ENCODE data around the gene FEZ2.
A peak's percentile ranks its signal among the peaks of the same experiment; 100 is the strongest.

The FEZ2 gene

DNA sequence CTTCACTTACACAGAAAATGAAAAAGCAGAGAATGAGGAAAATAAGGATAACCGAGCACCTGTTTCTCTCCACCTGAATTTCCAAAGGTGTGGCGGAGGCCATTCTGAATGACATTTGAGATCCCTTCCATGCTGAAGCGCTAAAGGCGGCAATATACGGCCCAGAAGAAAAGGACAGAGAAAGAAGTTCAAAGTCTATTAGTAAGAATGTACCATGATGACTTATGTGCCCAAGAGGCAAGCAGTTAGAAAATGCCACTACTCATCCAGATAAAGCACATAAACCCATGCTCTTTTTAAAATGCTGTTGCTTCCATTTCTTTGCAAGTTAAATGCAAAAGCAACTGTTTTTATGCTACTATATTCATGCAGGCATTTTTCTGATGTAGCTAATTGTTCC, 37.2 kb downstream of the FEZ2 start:
- no peak for DNase-seq

DNA sequence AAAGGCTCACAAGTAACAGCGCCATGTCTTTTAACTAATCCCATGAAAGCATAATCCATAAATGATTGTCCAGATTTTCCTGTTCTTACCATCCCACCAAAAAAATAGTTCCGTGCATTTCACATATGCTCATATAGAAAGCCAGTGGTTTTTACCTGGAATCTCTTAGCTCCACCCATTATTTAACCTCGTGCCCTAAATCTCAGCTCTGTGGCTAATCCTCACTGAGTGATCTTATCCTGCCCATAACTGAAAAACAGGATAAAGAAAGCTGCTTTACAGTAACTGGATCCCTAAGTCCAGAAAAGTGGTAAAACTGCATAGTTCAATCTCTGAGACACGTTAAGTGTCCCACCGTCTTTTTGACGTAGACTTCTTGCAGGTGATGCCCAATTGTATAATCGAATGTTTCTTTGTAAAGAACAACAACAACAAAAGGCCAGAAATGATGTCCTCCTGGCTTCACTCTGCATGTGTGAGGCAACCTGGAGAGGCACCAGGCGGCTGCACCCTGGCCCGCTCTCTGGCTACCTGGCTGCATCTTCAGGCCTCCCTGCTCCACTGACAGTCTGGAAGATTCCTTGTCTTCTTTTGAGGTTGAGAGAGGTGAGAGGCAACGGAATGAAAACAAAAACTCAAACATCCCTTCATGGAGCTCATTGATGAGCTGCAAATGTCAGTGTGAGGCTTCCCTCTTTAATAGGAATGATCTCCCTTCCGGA, 38.6 kb downstream of the FEZ2 start:
- DNase-seq = no peak

DNA sequence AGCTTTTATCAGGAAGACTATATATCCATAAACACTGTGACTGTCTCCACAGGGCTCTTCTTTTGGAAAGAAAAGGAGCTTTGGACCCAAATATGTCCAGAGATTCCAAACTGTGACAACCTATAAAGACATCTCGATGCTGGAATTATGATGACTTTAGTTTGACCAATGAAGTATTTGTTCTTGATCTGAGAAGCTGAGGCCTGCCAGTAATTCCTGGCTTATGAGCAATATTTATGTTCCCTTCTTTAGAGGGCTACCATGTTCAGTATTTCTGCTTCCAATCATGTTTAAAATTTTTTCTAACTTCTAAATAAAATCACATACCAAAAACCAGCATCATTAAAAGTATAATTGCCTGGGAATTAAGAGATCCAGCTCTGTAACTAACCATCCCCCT, 41.1 kb downstream of the FEZ2 start:
- no peak for DNase-seq

DNA sequence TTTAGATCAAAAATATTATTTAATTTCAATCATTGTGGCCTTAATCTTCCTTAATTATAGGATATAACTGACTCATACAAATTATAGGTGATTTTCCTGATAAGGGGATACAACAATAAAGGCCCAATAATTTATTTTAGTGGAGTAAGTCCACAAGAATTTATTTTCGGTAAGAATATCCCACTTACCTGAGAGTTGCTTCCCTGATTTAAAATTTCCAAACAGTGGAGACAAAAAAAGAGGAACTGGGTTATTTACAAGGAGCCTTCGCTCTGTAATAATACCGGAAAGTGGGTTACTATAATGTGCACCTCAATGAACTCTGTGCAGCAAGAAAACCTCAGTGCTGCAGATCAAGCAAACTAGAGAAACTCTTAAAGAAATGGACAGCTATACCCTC, 42.2 kb downstream of the FEZ2 start:
- DNase-seq = no peak

DNA sequence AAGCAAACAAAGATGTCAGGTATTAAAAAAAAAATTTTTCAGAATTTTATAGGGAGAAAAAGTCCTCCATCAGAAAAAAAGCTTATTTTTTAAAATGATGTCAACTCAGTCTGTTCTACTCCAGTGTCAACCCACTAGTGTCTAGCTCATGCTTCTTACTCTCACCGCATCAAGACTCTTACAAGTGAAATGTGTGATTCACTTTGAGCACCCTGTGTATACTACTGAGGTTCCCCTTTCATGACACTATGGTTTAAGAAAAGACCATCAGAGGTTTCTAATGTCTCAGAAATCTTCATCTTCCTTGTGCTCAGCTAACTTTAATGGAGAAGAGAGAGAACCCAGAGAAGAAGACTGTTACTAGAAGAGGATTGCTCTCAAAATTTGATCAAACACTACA, 43.4 kb downstream of the FEZ2 start:
- DNase-seq = no peak

DNA sequence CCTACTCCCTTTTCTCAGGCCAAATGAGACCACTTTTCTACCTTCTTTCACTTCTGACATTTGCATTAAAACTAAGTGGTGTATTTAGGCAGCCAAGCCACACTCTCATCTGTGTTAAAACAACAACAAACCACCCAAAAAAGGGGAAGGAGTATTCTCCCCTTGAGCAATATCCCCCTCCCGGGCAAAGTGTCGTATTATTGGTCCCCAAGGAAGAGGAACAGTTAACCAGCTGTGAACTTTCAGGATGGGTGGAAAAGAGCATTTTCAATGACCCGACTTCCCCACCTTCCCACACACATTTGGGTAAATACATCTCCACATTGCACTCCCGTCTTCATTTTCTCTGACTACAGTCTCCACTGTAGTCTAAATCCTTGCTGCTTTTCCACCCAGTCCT, 44.3 kb downstream of the FEZ2 start:
- no peak for DNase-seq

DNA sequence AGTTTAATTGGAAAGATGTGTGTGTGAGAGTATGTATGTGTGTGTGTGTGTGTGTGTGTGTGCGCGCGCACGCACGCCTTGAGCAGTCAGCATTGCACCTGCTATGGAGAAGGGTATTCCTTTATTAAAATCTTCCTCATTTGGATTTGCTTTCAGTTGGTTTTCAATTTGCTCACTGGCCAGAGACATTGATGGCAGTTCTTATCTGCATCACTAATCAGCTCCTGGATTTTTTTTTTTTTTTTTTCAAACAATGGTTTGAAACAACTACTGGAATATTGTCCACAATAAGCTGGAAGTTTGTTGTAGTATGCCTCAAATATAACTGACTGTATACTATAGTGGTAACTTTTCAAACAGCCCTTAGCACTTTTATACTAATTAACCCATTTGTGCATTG, 48.0 kb downstream of the FEZ2 start:
- no peak for DNase-seq

DNA sequence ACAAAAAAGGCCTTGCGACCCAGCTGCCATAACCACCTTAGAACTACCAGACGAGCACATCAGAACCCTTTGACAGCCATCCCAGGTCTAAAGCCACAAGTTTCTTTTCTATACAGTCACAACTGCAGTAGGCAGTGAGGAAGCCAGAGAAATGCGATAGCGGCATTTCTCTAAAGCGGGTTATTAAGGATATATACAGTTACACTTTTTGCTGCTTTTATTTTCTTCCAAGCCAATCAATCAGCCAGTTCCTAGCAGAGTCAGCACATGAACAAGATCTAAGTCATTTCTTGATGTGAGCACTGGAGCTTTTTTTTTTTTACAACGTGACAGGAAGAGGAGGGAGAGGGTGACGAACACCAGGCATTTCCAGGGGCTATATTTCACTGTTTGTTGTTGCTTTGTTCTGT, 48.8 kb downstream of the FEZ2 start:
- DNase-seq = no peak

DNA sequence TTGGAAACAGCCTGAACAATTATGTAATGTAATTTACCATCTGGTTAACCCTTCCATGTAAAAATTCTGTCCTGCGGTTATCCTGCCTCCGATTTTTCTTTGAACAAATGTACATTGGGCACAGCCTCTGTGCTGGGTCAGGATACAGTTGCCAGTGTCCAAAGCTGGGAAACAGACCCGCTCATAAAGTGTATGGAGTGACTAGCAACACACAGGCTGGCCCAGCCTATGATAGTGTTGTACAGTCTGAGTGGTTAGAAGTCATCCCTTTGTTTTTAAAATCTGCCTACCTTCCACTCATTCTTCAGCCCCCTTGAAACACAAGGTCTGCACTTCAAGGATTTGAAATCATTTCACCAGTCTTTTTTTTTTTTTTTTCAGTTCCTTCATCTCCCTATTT, 50.1 kb downstream of the FEZ2 start:
- DNase-seq = no peak

DNA sequence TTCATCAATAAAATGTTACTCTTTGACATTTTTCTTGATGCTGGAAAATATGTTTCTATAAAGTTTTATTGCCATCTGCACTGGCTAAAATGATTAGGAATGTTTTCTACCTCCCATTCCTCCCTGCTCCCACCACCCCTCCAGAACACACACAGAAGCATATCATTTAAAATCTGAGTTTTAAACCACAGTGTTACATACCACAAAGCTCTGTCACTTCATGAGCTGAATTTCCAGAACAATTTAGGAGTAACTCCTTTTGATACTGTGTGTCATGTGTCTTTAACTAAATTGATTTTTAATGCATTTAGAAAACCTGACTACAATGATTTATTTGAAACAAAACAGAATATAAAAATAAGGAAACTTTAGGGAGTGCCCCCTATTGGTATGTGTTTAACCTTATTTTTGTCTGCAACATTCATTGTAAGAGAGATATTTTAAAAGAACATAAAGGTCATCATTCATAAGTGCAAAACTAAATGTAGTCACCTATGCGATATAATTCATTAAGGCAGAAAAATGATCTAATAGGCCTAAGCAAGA, 52.0 kb downstream of the FEZ2 start:
- no peak for DNase-seq

DNA sequence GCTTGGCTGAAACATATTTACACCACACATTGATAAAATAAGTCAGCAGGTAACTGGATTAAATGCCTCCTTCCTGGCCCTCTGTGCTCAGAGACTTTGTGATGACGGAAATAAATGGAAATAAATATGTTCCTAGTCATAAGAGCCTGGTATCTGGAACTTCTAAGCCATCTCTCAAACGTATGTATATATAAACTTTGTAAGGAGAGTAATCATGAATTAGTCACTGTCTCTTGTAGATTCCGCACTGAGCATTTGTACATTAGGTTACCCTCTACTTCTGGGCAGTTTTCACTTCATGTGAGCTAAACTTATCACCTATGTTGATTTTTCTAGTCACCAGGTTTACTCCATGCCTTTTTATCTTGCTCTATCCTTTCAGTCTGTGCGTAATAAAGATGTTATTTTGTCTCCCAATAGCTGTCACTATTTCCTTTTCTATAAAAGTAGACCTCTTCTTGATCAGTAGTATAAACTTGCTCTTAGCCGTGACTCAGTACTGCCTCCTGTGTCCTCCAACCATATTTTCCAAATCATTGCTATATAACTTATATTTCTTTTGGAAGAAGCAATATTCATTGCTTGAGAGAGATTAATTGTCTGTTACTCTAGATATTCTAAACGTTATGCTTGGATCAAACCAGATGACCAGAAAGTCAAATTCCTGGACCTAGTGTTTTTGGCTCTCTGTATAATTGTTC, 53.2 kb downstream of the FEZ2 start:
- no peak for DNase-seq

DNA sequence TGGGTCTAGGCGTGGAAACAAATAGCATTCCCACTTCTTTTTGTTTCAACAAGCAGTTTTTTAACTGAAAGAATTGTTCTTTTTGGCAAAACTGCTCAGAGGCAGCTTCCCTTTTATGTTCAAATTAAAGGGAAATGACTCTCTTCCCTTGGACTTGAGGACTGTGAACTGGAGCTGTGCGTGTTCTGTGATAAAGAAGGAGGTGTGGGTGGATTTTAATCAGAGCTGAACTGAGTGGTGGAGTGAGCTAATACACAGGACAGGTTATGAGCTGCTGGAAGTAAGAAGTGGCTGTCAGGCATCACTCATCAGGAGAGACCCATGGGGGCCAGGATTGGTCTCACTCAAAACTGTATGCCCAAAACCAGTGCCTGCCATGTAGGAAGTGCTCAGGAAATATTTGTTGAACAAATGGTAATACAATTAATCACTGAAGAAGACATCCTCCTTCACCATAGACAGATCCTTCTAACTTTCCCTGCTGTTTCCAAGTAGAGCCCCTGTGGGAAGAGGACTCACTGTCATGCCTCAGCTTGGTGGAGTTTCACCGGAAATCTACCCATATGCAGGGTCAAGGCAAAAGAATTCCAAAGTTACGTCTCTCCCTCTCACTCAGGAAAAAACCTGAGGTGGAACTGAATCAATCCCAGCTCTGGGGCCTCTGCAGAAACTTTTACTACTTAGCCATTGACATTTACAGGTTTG, 55.9 kb downstream of the FEZ2 start:
- DNase-seq = no peak

DNA sequence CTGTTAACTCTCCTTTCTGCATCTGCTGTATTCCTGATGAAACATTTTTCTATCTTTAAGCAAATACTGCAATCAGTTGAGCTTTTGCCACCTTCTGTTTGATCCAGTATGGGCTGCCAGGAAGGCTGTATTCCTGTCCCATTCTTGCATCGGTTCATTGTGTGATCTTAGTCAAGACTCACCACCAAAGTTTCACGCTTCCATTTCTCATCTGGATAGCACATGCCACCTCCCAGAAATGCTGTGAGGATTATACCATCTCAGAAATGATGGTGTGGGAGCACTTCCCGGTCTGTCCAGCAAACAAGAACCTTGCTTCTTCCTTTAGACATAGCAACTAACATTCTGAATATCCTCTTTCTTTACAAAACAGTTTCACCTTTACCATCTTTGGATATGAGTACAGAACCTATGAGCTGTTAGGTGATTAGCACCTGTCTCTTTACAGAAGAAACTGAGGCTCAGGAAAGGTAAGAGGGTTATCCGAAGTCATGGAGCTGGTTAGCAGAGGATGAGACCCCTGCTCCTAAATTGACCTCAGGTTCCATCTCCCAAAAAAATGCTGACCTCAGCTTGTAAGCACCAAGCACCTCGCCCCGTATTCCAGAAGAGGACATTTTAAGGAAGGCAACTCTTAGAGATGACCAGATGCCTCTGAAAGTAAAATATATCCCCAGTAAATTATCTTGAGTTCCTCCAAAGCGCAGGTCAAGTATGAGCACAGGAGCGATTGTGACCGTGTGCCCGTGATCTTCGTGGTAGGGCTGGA, 56.8 kb downstream of the FEZ2 start:
- no peak for DNase-seq

DNA sequence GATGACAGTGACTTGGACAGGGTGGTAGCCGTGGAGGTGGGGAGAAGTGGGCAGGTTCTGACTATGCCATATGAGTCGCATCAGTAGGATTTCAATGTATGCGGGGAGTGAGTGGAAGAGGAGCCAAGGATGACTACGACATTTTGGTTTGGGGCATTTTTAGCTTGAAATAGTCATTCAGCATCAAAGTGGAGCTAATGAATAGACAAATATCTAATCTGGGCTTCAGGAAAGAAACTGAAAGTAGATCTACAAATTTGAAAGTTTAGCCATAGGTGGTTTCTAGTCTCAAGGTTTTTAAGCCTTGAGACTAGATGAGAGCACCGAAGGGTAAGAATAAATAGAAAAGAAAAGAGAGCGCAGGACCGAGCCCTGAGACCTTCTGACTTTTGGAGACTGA, 58.3 kb downstream of the FEZ2 start:
- DNase-seq = no peak

DNA sequence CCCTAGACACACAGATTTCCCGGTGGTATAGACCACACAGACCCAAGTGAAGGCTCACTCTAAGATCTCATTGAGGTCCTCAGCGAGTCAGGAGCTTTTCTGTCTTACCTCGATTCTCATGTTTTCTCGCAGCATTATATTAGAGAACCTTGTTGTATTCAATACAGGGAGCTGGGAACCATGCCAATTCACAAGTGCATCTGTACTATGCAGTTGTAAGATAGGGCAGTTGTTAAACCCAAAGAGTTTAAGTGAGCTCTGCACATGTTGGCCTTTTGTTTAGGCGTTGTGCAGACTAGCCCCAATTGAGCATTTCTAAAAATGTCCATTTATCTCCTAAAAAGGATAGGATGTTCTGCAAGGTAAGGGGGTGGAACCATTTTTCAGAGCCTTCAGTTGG, 59.6 kb downstream of the FEZ2 start:
- DNase-seq = peak; percentile 42

DNA sequence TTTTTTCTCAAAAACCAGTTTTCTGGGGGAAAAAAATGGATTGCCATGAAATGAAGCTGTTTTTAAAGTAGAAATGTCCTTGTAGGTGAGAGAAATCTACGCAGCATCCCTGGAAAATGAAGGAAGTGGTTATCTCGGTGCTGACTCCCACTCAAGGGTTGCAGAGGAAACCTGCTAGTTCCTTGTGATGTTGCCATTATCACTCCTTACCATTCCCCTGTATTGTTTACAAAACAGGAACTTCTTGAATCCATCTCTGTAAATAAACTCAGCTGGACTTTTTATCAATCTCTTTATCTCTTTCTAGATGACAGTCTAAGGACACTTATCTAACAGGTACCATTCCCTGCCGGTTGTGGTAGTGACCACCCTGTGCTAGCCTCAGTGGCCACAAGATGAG, 61.2 kb downstream of the FEZ2 start:
- no peak for DNase-seq

DNA sequence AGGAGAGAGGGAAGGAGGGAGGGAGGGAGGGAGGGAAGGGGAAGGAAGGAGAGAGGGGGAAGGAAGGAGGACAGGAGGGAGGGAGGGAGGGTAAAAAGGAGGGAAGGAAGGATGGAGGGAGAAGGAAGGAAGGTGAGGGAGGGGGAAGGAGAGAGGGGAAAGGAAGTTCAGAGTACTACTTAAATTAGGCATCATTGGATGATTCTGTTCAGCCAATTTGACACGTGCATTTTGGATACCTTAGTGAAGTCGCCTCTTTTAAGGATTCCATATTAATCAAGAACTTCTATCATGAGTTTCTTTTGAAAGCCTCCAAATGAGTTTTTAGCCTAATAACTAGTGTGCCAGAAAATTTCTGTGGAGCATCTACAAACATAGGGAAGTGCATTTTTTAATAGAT, 62.9 kb downstream of the FEZ2 start:
- no peak for DNase-seq

DNA sequence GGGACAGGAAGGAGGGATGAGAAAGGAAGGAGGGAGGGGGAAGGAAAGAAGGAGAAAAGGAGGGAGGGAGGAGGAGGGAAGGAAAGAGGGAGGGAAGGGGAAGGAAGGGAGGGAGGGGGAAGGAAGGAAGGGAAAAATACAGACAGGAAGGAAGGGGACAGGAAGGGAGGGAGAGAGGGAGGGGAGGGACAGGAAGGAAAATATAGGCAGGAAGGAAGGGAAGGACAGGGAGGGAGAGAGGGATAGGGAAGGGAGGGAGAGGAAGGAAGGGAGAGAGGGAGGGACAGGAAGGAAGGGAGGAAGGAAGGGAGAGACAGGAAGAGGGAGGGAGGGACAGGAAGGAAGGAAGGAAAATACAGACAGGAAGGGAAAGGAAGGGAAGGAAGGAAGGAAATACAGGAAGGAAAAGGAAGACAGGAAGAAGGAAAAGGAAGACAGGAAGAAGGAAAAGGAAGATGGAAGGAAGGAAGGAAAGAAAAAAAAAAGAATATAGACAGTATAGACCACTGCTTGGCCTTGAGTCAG, 63.6 kb downstream of the FEZ2 start:
- DNase-seq = no peak

DNA sequence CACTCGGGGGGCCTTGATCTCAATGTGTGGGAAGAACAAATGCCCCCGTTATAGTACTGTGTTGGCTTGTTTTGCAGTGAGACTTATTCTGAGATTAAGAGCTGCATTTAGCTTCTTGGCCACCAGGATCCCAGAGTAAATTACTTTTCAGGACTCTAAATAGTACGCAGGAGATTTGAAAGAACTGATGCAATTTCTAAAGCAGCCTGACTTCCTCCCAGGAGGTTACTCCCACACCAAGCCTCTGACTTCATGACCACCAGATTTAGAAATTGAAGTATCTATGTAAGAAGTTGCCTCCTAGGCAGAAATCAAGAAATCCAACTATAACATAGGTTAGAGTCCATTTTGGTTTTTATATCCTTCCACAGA, 67.0 kb downstream of the FEZ2 start:
- DNase-seq = no peak

DNA sequence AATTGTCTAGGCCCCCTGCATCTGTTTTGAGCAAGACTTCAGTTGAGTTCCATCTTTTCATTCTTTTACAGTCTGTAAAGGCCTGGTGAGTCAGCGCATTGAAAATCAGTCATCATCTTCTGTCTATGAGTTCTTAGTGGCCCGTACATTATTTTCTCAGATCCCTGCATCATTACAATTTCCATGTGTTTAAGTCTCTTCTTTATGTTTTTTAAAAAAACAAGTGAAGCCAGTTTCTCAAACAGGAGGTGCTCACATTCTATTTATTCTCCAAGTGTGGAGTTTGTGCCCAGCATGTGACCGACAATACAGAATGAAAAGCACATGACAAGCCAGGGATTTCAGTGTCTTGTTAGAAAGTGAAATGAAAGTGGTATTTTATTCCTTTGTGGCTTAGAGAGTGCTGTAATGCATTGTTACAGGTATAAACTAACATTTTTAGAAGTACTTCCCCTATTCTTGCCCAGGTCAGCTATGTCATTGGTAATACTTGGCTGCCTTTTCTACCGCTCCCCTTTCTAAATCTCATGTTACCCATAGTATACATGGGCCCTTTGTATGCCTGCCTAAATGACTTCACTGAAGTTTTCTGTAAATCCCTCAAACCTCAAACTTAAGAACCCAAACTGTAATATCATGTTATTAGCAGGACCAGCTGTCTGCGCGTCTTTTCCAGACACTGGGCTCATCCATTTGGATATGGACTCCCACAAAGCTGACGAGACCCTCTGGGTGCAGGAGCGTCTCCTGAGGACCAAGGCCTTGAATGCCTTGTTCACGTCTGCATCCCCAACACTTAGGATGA, 67.6 kb downstream of the FEZ2 start:
- no peak for DNase-seq

DNA sequence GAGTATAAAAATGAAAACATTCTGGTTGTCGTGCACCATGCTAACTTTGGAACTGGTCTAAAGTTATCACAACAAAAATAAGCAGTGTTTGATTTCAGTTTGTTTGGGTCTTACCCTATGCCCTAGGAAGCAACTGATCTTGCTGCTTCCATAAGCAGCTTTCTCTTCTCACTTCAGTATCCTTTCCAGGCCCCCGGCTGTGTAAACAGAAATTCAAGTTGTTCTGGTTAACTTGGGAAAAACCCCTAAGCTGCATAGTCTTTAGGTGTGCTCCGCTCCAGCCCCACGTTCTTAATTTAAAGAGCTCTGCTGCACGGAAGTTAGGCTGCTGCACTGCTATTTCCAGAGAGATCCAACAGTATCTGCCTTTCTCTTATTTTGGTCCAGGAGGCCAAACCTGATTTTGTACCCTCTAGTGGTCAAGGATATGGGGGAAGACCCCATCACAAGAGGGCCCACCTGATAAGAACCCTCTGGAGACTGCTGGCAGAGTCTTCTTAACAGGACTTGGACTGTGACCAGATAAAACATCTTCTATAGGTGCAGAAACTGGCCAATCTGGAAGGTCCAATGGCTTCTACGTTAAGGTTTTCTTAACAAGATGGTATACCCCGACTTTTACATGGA, 69.1 kb downstream of the FEZ2 start:
- no peak for DNase-seq

DNA sequence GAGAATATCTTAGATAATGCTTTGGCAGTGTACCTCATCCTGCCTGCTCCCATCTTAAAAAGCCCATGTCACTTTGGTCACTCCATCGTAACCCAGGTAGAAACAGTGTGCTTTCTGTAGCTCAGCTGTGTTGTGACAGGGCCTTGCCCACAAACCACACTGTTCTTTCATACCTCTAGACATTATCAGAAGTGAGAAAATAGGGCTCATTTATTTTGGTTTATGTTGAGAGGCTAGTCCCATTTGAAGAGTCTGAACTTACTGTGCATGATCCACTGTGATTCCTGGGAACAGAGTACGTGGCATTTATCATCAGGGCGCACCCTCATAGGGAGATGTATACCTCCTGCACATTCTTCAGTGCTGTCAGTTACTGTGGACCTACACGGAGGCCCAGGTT, 69.7 kb downstream of the FEZ2 start:
- DNase-seq = no peak

Data from NCI-H2227 treated with DMSO at 0.1 percent for 48 hours (cell line).